H1 (cell line): ENCODE results near the gene ENO4. TPM values are rescaled to one million over a fixed set of nuclear protein-coding genes. Genes with fewer than 3 reads are reported as not detected.

Experiments used
- ATF3 ChIP-seq: IDR thresholded peaks from 2 replicates; pipeline ENCODE4 v1.6.1; 2011; ENCODE audit warnings: low read depth, mild to moderate bottlenecking, low read length; ENCODE audit not compliant: insufficient read depth
- HDAC2 ChIP-seq, 2 experiments: fragments of 300-600 bp in 1 of 2; sonication (generic) in 1 of 2; IDR thresholded peaks; 2 replicates each; pipeline ENCODE4 v1.6.1; 2011 to 2012; ENCODE audit warnings: low read depth in 2 of 2, low read length in 2 of 2, mild to moderate bottlenecking in 2 of 2, moderate library complexity in 2 of 2, borderline replicate concordance in 1 of 2, inconsistent platforms in 1 of 2
- MAFK ChIP-seq: IDR thresholded peaks from 2 replicates; pipeline ENCODE4 v1.6.1; 2012; ENCODE audit warnings: low read depth, mild to moderate bottlenecking, improper control_type of control experiment, low read length
- SP4 ChIP-seq: IDR thresholded peaks from 2 replicates; pipeline ENCODE4 v1.6.1; 2012; ENCODE audit warnings: low read length, inconsistent platforms
- polyA plus RNA-seq, 7 experiments: library from polyadenylated mRNA; depleted of rRNA in 3 of 7; stranded (reverse) in 5 of 7; unstranded in 2 of 7; fragments of >200 nt in 5 of 7; fragments of 200-250 nt in 2 of 7; gene quantifications; 1 replicate in 5 of 7; 2 replicates in 1 of 7; 4 replicates in 1 of 7; pipeline versions ENCODE4 v1.2.1 to v1.2.3, GENCODE V29; 2011 to 2013; ENCODE audit warnings: missing spikeins in 2 of 7, mixed read lengths in 2 of 7
- total RNA-seq: library from RNA; stranded (reverse); fragmentation: NEBNext Ultra II Directional; extraction: Animal tissue kit (Norgen Biotek cat#: 25700); gene quantifications from 2 replicates; pipeline ENCODE4 v1.2.1, GENCODE V29; 2021

ENO4 gene
- total and polyA plus RNA-seq, 2 of the 8 experiments (the other 6 are each of a cell fraction or from before 2014, with no cell fraction given): 0.77 TPM; not detected in 1

GRCh38 chr10:116877391-116877790 lies 28.1 kb downstream of the ENO4 start (continued):
- TF ChIP-seq ATF3 (no peak), MAFK (no peak), HDAC2 (IDR thresholded peaks at IDR 0.05; ENCODE audit: borderline replicate concordance in 1 of 2, low read depth in 2 of 2, low read length in 2 of 2) (no peak), SP4 (no peak)
- TF ChIP-seq, all 59 proteins: peak for 0
